NCI-H146 treated with DMSO at 0.1 percent for 48 hours (cell line): ENCODE results near the gene MAML2.
"Not testable (repeated sequence)": the region's sequence is repeated elsewhere in the genome, so short reads cannot be mapped to it uniquely, and the experiment has no call there.

Source experiments
- DNase-seq: peaks from one replicate; lab custom pipeline; 2025; ENCODE audit not compliant: unreplicated experiment; lab: John Stamatoyannopoulos, UW

MAML2 gene

DNA sequence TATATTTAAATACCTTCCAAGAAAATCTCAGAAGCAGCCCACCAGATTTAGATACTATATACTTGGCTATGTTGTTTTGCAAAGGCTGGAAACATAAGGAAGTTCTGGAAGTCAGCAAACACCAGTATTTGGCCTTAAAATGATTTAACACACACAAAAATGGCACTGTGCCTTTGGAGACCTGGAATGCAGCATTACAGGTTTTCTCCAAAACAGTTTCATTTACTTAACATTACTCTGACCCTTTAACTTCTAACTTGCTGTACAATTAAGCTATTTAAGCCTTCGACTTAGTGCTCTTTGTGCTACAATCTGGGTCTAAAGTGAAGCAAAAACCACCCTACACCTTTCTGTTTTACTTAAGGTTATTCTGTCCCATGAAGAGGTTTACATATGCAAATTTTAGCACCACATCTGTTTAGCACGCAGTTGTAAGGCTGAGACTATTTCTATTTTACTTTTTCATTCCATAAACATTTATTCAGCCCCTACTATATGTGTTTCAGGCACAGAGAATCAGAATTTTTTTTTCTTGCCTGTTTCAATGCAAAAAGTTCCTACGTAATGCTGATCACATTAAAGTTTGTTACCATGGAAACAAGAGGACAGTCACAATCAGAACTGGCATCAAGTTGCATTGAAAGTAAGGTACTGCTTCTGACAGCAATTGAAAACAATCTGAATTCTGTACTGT is 70.3 kb downstream of the MAML2 start:
- no peak for DNase-seq

DNA sequence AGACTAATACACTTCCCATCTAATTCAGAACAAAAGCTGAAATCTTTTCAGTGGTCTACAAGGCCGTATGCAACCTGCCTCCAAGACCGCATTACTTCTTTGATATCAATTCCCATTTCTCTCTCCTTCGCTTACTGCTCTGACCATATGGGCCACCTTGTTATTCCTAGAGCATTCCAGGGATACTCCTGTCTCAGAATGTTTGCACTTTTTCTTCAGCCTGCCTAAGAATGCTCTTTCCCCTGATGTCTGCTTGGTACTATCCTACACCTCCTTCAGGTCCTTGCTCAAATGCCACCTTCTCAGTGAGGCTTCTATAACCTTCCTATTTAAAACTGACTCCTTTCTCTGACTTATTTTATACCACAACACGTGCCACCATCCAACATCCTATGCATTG is 71.2 kb downstream of the MAML2 start:
- no peak for DNase-seq

DNA sequence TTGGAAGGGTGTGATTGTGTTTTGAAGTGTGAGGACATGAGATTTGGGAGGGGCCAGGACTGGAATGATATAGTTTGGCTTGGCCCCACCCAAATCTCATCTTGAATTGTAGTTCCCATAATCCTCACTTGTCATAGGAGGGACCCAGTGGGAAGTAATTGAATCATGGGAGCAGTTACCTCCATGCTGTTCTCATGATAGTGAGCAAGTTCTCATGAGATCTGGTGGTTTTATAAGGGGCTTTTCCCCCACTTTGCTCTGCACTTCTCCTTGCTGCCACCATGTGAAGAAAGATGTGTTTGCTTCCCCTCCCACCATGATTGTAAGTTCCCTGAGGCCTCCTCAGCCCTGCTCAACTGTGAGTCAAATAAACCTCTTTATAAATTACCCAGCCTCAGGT is 71.6 kb downstream of the MAML2 start:
- DNase-seq, result not testable (repeated sequence)

DNA sequence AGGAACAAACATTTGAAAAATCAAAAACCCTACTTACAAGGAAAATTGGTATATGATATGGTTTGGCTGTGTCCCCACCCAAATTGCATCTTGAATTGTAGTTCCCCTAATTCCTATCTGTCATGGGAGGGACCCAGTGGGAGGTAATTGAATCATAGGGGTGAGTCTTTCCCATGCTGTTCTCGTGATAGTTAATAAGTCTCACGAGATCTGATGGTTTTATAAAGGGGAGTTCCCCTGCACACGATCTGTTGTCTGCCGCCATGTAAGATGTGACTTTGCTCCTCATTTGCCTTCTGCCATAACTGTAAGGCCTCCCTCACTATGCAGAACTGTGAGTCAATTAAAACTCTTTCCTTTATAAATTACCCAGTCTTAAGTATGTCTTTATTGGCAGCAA is 74.5 kb downstream of the MAML2 start:
- DNase-seq, result not testable (repeated sequence)

DNA sequence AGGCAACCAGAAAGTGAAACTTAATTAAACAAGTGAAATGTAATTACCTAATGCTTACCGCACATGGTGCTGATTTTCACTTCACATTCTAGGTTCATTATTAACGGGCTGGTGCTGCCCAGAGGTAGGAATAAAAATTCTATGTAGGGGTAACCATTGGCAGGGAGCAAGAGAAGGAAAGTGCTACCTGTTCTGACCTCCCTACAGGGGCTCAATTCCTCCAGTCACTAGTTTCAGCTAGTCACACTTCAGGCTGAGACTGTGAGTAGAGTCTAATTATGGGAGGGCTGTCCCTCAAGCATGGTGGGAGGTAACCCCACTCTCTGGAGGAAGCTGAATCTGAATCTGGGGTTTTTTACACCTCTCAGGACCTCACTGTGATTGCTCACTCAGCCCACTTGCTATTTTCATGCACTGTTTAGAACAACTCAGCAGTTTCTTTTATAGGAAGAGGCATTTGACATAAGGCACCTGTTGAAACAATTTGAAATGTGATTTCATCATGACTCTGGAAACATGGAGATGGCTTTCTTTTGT is 75.4 kb downstream of the MAML2 start:
- DNase-seq, result no peak

DNA sequence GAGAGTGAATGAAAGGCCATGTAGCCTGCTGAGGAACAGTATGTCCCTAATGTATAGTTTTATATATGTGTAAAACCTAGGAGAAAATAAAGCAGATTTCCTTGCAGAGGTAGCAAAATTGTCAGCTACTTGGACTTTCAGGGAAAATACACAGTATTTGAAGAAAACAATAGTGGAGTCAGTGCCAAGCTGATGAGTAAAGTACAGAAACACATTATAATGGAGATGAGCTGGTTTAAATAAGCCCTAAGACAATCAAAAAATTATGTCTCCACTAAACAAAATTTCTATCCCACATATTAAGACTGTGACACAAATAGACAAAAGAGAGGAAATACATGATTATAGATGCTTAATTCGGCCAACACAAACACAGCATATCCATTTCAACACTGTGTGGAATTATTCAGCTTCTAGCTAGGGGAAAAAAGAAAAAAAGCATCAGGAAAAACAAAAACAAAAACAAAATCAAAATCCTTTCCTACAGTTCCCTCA is 75.9 kb downstream of the MAML2 start:
- no peak for DNase-seq

DNA sequence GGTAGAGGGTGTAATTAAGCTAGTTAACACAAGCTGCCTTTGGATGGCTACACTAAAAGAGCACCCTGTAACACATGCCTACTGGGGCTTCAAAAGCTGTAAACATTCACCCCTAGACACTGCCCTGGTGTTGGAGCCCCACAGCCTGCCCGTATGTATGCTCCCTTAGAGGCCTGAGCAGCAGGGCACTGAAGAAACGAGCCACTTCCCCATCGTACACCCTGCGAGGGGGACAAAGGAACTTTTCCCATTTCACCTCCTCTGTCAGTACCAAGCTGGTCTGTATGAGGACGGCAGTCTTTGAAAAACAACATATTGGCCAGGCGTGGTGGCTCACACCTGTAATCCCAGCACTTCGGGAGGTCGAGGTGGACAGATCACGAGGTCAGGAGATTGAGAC is 77.0 kb downstream of the MAML2 start:
- no peak for DNase-seq

DNA sequence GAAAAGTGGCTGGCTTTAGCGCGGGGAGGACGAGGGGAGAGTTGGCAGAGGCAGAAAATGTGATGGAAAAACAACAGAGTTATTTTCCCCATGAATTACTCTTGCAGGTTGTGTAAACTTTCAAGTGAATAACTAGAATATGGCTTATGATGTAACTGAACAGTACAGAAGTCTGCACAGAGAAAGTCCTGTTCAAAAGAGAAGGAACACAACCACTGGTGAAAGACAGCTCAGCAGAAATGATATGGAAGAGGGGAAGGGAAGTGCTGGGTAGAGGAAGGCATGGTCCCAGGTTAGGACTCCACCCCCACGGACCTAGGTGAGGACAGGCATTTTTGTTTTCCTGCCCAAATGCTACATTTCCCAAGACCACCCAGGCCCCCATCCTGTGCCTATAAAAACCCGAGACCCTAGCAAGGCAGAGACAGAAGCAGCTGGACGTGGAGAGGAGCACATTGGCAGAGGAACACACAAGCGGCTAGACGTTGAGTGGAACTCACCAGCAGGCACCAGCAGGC is 77.7 kb downstream of the MAML2 start:
- no peak for DNase-seq

DNA sequence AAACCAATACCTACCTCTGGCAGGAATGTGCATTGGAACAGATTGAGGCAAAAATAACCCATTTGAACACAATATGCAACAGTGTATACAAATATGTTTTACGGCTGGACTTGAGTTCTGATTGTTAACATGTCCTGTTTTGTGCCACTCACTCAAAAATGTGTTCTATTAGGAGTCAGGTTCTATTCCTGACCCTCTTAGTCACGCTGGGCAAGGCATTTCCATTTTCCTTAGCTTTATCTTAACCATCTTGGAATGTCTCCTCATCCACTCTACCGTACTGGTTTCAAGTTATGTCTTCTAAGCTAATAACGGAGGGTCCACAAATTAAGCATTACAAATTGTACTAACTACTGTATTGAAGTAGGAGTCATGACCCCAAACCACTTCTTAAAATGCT is 78.6 kb downstream of the MAML2 start:
- no peak for DNase-seq

DNA sequence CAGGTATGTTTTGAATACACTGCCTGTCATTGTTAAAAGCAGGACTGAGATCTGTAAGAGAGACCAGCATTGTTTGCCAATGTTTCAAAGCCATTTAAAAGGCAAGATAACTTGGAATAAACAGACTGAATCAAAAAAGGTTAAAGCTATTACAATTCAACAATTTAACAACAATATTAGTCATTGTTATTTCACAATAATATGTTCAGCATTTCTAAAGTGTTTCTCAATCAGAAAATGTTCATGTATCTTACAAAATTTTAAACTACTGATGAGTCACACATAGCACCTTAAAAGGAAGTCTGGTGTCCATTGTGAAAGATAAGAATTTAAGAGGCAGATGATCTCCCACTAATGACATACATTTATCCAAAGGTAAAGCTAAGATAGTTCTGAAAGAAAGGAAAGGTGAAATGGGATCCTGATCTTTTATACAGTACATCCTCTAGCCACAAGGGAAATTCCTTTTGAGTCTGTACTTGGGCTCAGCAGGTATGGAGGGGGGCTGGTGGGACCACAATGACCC is 79.7 kb downstream of the MAML2 start:
- no peak for DNase-seq

DNA sequence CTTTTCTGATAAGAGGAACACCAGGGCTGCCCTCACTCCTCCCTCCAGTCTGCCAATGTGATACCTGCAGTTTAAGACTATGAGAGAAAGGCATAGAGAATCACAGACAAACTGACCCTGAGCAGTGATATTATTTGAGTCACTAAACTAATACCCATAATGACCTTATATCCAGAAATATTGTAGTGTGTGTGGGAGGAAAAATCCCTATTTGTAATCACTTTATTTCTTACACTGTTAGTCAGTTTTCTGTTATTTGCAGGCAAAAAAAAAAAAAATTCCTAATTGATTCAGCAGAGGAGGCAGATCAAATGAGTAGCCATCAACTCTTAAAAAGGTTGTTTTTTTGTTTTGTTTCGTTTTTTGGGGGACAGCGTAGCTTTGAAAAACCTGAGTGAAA is 82.5 kb downstream of the MAML2 start:
- DNase-seq, result no peak

DNA sequence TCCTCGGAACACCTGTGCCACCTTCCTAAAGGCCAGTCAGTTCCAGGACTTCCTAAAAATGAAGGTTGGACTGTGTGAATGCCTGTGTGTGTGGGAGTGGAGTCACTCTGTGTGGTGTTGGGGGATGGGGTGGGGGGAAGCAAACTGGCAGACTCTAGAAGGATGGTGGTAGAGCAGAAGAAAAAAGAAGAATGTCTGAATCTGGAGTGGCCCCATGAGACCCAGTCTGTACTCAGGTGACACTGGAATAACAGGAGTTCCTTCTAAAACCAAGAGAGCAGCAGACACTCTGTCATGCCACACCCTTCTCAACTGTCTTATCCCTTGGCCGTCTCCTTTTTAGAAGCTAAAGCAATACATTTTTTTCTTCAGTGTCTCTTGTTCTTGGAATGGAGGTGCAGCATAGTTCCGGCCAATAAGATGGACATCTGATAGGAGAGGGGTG is 82.9 kb downstream of the MAML2 start:
- no peak for DNase-seq

DNA sequence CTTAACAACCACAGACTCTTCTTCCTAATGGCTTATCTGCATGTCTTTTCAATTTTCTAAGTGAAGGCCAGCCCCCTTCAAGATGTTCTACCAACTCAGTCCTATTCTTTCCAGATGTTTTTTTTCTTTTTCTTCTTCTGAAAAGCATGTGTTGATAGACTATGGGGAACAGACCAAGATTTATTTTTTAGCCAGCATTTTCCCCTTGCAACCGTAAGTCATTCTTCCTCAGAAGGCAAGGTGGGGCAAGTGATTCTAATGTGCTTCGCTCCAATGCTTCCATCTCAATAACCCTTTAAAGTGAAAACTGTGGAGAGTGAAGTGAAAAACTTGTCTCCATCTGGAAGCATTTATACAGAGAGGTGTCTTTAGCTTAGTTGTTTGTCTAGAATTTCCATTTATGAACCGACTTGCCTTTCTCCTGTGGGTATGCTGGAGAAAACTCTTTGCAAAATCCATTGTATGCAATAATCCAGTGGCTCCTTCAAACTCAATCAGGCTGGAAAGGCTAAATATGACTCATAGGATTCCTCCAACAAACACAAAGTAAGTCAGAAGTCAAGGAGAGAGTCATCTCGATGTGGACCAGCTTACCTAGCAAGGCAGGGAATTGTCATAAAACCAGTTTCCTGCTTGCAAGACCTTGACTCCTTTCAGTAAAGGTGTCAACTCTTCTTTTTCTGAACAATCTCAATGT is 83.7 kb downstream of the MAML2 start:
- no peak for DNase-seq

DNA sequence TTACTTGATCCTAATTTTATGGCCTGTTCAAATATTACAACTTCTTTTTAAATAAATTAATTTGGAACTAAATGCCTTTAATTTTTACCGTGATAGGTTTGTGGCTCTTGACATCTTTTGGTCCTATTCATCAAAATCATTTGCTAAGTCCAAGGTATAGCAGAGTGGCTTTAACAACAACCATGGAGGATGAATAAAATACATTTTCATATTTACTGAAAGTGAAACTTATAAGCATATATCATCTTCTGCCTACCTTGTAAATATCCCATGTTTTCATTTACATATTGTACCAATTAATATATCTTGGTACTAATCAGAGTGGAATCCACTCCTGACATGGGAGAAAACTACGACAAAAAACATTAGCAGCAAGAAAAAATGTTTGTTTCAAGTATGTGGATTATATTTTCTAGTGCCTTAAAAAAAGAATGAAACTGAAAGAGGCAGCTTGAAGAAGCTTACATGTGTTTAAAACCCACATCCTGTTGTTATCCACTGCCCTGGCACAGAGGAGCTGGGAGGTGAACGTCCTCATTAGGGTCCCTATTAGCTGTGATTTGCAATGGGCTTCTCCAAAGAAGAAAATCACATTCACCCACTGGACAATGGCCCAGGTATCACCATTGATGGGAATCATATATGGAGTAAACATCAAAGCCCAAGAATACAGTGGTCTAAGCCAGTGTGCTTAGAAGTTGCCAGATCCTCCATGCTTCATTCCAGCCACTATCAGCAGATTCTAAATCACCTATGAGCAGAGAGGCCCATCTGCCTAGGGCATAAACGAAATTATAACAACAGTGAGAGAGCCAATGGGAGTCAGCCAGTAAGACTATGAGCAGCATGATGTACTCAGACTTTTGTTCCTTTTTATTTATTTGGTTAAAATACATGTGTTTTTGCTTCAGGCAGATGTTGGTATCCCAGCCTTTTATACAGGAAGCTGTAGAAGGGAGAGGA is 84.7 kb downstream of the MAML2 start:
- no peak for DNase-seq

DNA sequence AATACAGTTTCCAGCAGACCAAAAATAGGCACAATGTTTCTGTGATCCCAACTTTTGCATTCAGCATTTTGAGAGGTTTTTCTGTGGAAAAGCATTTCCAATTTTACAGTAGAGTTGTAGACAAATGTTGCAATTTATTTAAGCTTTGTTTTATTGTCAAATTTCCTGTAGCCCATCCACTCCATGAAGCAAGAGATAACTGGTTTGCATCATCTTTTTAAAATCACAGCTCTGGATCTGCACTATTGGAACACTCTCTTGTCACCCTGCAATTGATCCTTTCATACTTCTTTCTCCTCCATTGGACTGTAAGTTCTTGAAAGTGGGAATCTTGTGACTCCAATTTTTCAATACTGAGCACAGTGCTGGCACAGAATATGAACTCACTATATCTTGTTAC is 86.0 kb downstream of the MAML2 start:
- DNase-seq, result no peak

DNA sequence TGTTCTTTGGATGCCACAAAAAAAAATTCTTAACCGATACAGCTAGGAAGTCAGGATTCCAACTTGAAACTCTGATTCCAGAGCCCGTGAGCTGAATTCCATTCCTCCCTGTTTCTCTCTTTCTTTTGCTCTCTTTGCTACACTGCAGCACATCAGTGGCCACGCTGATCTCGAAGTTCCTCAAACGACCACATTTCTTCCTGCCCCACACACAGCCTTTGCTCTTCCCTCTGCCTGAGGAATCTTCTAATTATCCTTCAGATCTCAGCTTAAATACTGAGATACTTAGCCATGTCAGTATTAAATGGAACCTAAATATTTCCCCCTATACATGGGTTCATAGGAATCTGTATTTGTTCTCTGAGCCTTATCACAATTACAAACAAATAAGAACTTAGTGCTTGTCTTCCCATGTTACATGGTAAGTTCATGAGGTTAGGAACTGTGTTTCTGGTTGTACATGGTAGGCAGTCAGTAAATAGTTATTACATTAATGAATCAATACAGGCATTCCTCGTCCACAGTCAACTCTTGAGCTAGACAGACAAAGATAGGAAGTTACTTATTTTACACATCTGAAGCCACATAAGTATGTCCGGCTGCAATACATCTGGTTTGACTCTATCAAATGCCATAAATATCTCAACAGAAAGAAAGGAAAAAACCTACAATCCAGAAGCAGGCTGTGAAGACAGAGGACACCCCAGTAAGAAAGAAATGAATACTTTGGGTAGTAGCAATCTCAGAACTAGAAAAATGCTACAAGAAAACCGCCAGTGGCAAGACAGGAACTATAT is 86.6 kb downstream of the MAML2 start:
- DNase-seq, result no peak

DNA sequence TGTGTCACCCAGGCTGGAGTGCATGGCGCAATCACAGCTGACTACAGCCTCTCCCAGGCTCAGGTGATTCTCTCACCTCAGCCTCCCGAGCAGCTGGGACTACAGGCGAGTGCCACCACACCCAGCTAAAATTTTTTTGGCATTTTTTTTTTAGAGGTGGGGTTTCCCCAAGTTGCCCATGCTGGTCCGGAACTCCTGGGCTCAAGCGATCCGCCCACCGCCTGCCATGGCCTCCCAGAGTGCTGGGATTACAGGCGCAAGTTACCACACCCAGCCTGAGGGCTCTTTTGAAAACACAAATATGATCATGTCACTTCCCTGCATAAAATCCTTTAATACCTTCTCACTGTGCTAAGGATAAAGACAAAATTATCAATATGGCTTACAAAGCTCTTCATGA is 88.1 kb downstream of the MAML2 start:
- no peak for DNase-seq

DNA sequence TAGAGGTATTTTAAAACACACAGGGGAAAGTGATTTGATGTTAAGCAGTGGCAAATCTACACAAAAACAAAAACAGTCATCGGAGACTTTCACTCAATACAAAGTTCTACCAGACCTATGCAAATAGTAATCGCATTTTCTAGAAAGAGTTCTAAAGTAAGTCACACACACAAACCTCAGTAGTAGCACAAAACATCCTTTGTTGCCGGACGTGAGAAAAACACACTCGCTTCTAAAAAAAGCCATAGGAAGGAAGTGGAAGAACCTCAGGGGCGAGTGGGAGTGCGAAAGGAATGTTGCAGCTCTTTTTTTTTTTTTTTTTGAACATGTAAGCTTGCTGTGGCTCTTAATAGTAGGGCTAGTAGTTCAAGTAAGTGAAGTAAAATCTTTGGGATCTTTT is 88.9 kb downstream of the MAML2 start:
- DNase-seq, result no peak

DNA sequence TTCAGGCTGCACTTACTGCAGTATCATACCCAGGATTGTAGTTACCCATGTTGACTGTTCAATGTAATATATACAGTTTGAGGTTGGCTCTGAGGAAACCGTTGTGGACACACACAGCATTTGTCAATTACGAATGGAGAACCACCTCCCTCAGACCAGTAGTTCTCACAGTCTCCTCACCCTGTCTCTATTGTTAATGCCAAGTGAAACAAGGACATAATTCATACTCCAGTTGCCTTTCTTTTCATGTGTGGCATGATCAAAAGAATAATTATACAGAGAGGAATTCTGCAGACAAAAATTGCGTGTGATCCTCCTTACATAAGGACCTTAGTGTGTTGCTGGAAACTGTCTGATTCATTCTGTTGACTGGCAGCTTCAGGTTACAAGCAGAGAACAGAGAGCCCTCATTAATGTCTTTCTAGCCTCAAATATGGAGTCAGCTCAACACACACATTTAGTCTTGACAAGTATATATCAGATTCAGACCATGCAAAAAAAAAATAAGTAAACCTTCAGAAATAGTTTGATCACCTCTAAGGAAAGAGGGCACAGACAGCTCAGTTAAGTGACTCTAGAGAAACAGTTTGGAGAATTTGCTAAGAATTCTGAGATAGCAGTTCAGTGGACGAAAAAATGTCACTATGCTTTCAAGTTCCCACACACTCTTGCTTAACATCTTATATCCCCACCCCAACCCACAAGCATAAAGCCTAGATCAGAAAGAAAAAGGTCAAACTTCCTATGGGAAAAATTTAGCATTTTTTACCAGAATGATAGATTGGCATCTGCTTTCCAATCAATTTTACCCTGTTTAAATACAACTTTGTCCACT is 96.1 kb downstream of the MAML2 start:
- no peak for DNase-seq
